Endothelial cell (in vitro differentiated cells): ENCODE results near the gene NAA38. TPM values are rescaled to one million over a fixed set of nuclear protein-coding genes. Genes with fewer than 3 reads are reported as not detected.

ENCODE experiments used
- DNase-seq: peaks from one replicate; pipeline ENCODE4 v3.0.0; 2021; ENCODE audit warnings: low spot score
- H3K27ac Mint-ChIP-seq: one replicate; pipeline ENCODE4 v1.8.0; 2021; ENCODE audit warnings: mixed read lengths, inconsistent platforms; ENCODE audit not compliant: unreplicated experiment
- H3K27me3 Mint-ChIP-seq: one replicate; pipeline ENCODE4 v1.8.0; 2021; ENCODE audit warnings: mild to moderate bottlenecking, moderate library complexity, mixed read lengths, inconsistent platforms; ENCODE audit not compliant: unreplicated experiment
- H3K36me3 Mint-ChIP-seq: one replicate; pipeline ENCODE4 v1.8.0; 2021; ENCODE audit warnings: mild to moderate bottlenecking, low read depth, mixed read lengths, inconsistent platforms; ENCODE audit not compliant: unreplicated experiment
- H3K4me1 Mint-ChIP-seq: one replicate; pipeline ENCODE4 v1.8.0; 2021; ENCODE audit warnings: mild to moderate bottlenecking, mixed read lengths, inconsistent platforms; ENCODE audit not compliant: unreplicated experiment
- H3K4me3 Mint-ChIP-seq: one replicate; pipeline ENCODE4 v1.8.0; 2021; ENCODE audit warnings: mild to moderate bottlenecking, mixed read lengths, inconsistent platforms; ENCODE audit not compliant: unreplicated experiment
- H3K9me3 Mint-ChIP-seq: one replicate; pipeline ENCODE4 v1.8.0; 2021; ENCODE audit warnings: mixed read lengths, inconsistent platforms; ENCODE audit not compliant: unreplicated experiment
- CTCF ChIP-seq: fragments of 200-600 bp; sonication (generic); IDR thresholded peaks from one replicate; pipeline ENCODE4 v1.5.0; 2021; ENCODE audit warnings: antibody characterized with exemption; ENCODE audit not compliant: unreplicated experiment
- total RNA-seq: library from RNA; stranded (reverse); fragmentation: NEBNext Ultra II Directional; extraction: Animal tissue kit (Norgen Biotek cat#: 25700); gene quantifications from one replicate; pipeline ENCODE4 v1.2.1, GENCODE V29; 2021; ENCODE audit not compliant: unreplicated experiment

The NAA38 gene
- total RNA-seq, 1 donor from 2014 or later, result 97.9 TPM

GRCh38 chr17:7885367-7886226, 28.2 kb upstream of the NAA38 start:
- H3K4me3 Mint-ChIP-seq, result no peak overlapping the region
- H3K27me3 Mint-ChIP-seq, result peaks cover 8% of the 10 kb centered on the region
- H3K36me3 Mint-ChIP-seq, result peaks cover 8% of the 10 kb centered on the region
- DNase-seq, result peak; percentile 51
- no peaks in the 10 kb centered on the region for H3K9me3 Mint-ChIP-seq
- H3K4me1 Mint-ChIP-seq, result peaks cover 14% of the 10 kb centered on the region
- H3K27ac Mint-ChIP-seq, result no peak overlapping the region
- no peak for TF ChIP-seq CTCF

GRCh38 chr17:7884581-7885366, 27.4 kb upstream of the NAA38 start:
- H3K4me1 Mint-ChIP-seq, result peaks cover 9% of the 10 kb centered on the region
- peaks cover 6% of the 10 kb centered on the region for H3K27me3 Mint-ChIP-seq
- no peak overlapping the region for H3K27ac Mint-ChIP-seq
- peak overlapping the region; percentile 87 for H3K4me3 Mint-ChIP-seq
- H3K36me3 Mint-ChIP-seq, result peaks cover under 1% of the 10 kb centered on the region
- no peak for TF ChIP-seq CTCF
- no peaks in the 10 kb centered on the region for H3K9me3 Mint-ChIP-seq
- peak; percentile 20 for DNase-seq

- H3K27me3 Mint-ChIP-seq, result peaks cover 6% of the 10 kb centered on the region
- no peak for DNase-seq
- TF ChIP-seq CTCF, result no peak
- H3K4me1 Mint-ChIP-seq, result peaks cover 8% of the 10 kb centered on the region
- no peaks in the 10 kb centered on the region for H3K9me3 Mint-ChIP-seq
- H3K36me3 Mint-ChIP-seq, result no peaks in the 10 kb centered on the region
- H3K4me3 Mint-ChIP-seq, result peak overlapping the region; percentile 94
- peak overlapping the region; percentile 82 for H3K27ac Mint-ChIP-seq
These were observed 26.5 kb upstream of the NAA38 start for GRCh38 chr17:7883781-7884386.

GRCh38 chr17:7882629-7883028, 25.3 kb upstream of the NAA38 start:
- Mint-ChIP-seq H3K27me3 (peaks cover 6% of the 10 kb centered on the region), H3K4me1 (peaks cover 8% of the 10 kb centered on the region), H3K4me3 (no peak overlapping the region), H3K27ac (no peak overlapping the region), H3K36me3 (no peaks in the 10 kb centered on the region), H3K9me3 (no peaks in the 10 kb centered on the region)
- no peak for DNase-seq
- TF ChIP-seq CTCF, result no peak
